SU-DHL-6 (cell line): ENCODE results near the gene TBC1D22A.

ENCODE experiments used
- H2AFZ ChIP-seq: fragments of 200-600 bp; sonication (generic); 2 replicates; pipeline ENCODE4 v1.6.1; 2014; ENCODE audit warnings: low read depth, mild to moderate bottlenecking, moderate library complexity, mixed read lengths, antibody characterized with exemption, low read length; ENCODE audit not compliant: severe bottlenecking
- H3F3A ChIP-seq: fragments of 200-600 bp; shearing (Covaris generic); 2 replicates; pipeline ENCODE4 v1.6.0; 2016; ENCODE audit warnings: antibody characterized with exemption, mild to moderate bottlenecking; ENCODE audit not compliant: insufficient read depth
- H3K27ac ChIP-seq: fragments of 200-600 bp; sonication (generic); 2 replicates; pipeline ENCODE4 v1.5.1; 2016; ENCODE audit warnings: low read depth, mild to moderate bottlenecking, low read length, moderate library complexity, mixed read lengths
- H3K27me3 ChIP-seq: fragments of 200-600 bp; sonication (generic), shearing (Covaris generic); 2 replicates; pipeline ENCODE4 v1.6.0; 2014; ENCODE audit warnings: mild to moderate bottlenecking, low read length
- H3K36me3 ChIP-seq: fragments of 200-600 bp; sonication (generic); 2 replicates; pipeline ENCODE4 v1.6.1; 2014; ENCODE audit warnings: mild to moderate bottlenecking, low read length, mixed read lengths
- H3K4me2 ChIP-seq: fragments of 300-600, 200-600 bp; shearing (Covaris generic), sonication (generic); 2 replicates; pipeline ENCODE4 v1.6.0; 2014; ENCODE audit warnings: low read length, low read depth, mild to moderate bottlenecking; ENCODE audit not compliant: poor library complexity, severe bottlenecking
- H3K4me3 ChIP-seq: fragments of 200-600 bp; sonication (generic); 2 replicates; pipeline ENCODE4 v1.5.1; 2014; ENCODE audit warnings: antibody characterized with exemption, low read length, mild to moderate bottlenecking, mixed read lengths; ENCODE audit not compliant: insufficient read depth, poor library complexity, severe bottlenecking
- H3K79me2 ChIP-seq: fragments of 200-600 bp; sonication (generic); 2 replicates; pipeline ENCODE4 v1.6.1; 2014; ENCODE audit warnings: mild to moderate bottlenecking, low read length, moderate library complexity; ENCODE audit not compliant: insufficient read depth
- H3K9ac ChIP-seq: fragments of 200-600 bp; sonication (generic); 2 replicates; pipeline ENCODE4 v1.7.0; 2014; ENCODE audit warnings: mild to moderate bottlenecking, low read length
- H3K9me2 ChIP-seq: fragments of 200-600 bp; sonication (generic); replicated peaks from 2 replicates; pipeline ENCODE4 v1.6.1; 2014; ENCODE audit warnings: low read length; ENCODE audit not compliant: insufficient read depth
- H3K9me3 ChIP-seq: fragments of 200-600 bp; sonication (generic); 2 replicates; pipeline ENCODE4 v1.6.1; 2014; ENCODE audit warnings: low read length, mixed read lengths; ENCODE audit not compliant: insufficient read depth
- H4K20me1 ChIP-seq: fragments of 200-600 bp; sonication (generic); 2 replicates; pipeline ENCODE4 v1.6.1; 2014; ENCODE audit warnings: low read depth, mild to moderate bottlenecking, antibody characterized with exemption, low read length, moderate library complexity, mixed read lengths
- CTCF ChIP-seq: fragments of 200-600 bp; sonication (generic); IDR thresholded peaks from one replicate; pipeline ENCODE4 v1.5.1; 2017; ENCODE audit warnings: antibody characterized with exemption, mild to moderate bottlenecking, low read length, moderate library complexity; ENCODE audit not compliant: insufficient read depth, poor library complexity, severe bottlenecking
- EZH2phosphoT487 ChIP-seq: fragments of 200-600 bp; sonication (generic), shearing (Covaris generic); conservative IDR thresholded peaks from 2 replicates; pipeline ENCODE4 v1.6.1; 2018; ENCODE audit warnings: mild to moderate bottlenecking, antibody characterized with exemption, low read length, moderate library complexity, mixed read lengths

The TBC1D22A gene

GRCh38 chr22:46902436-46902835 lies 140.0 kb downstream of the TBC1D22A start:
- no peak overlapping the region for H3K9ac ChIP-seq
- H3K4me2 ChIP-seq, result no peak overlapping the region
- H3K27me3 ChIP-seq, result no peaks in the 10 kb centered on the region
- H3F3A ChIP-seq, result no peaks in the 10 kb centered on the region; the same call in 1 of the 2 replicates
- no peak overlapping the region for H2AFZ ChIP-seq
- no peaks in the 10 kb centered on the region for H3K9me3 ChIP-seq
- peaks cover 14% of the 10 kb centered on the region; the same call in 1 of the 2 replicates for H3K79me2 ChIP-seq
- TF ChIP-seq CTCF (no peak), EZH2phosphoT487 (no peak)
- H3K27ac ChIP-seq, result no peak overlapping the region
- H4K20me1 ChIP-seq, result no peaks in the 10 kb centered on the region
- H3K36me3 ChIP-seq, result no peaks in the 10 kb centered on the region
- H3K9me2 ChIP-seq, result no peaks in the 10 kb centered on the region
- no peak overlapping the region for H3K4me3 ChIP-seq

GRCh38 chr22:46902998-46903916 lies 140.8 kb downstream of the TBC1D22A start:
- H3K36me3 ChIP-seq, result no peaks in the 10 kb centered on the region
- no peak overlapping the region for H3K4me3 ChIP-seq
- no peaks in the 10 kb centered on the region for H3K9me3 ChIP-seq
- no peak overlapping the region for H3K27ac ChIP-seq
- no peaks in the 10 kb centered on the region for H3K9me2 ChIP-seq
- H3F3A ChIP-seq, result no peaks in the 10 kb centered on the region
- no peaks in the 10 kb centered on the region for H3K27me3 ChIP-seq
- H4K20me1 ChIP-seq, result no peaks in the 10 kb centered on the region
- H3K9ac ChIP-seq, result no peak overlapping the region
- H3K4me2 ChIP-seq, result no peak overlapping the region
- H2AFZ ChIP-seq, result no peak overlapping the region
- no peak for TF ChIP-seq EZH2phosphoT487
- no peak for TF ChIP-seq CTCF
- H3K79me2 ChIP-seq, result peaks cover 16% of the 10 kb centered on the region; the same call in 1 of the 2 replicates

- H3K9me2 ChIP-seq, result no peaks in the 10 kb centered on the region
- no peak overlapping the region for H3K27ac ChIP-seq
Measured at GRCh38 chr22:46905415-46905814, 143.0 kb downstream of the TBC1D22A start.

More at GRCh38 chr22:46905415-46905814, 143.0 kb downstream of the TBC1D22A start:
- no peaks in the 10 kb centered on the region for H3K9me3 ChIP-seq
- no peak overlapping the region for H3K9ac ChIP-seq
- H3F3A ChIP-seq, result no peaks in the 10 kb centered on the region
- H3K4me2 ChIP-seq, result no peak overlapping the region
- H3K4me3 ChIP-seq, result no peak overlapping the region
- H3K36me3 ChIP-seq, result no peaks in the 10 kb centered on the region
- peaks cover 17% of the 10 kb centered on the region; the same call in 1 of the 2 replicates for H3K79me2 ChIP-seq
- H4K20me1 ChIP-seq, result no peaks in the 10 kb centered on the region
- H2AFZ ChIP-seq, result no peak overlapping the region
- TF ChIP-seq CTCF, result no peak
- no peak for TF ChIP-seq EZH2phosphoT487
- no peaks in the 10 kb centered on the region for H3K27me3 ChIP-seq
